ENCODE results near the gene SYNE3. TPM values are rescaled to one million over a fixed set of nuclear protein-coding genes. Genes with fewer than 3 reads are reported as not detected.

The SYNE3 gene
- total and polyA plus RNA-seq, 10 of the 15 experiments (the other 5 are each of a cell fraction or from before 2014, with no cell fraction given): 1.4 to 44.1 (median 13.4) TPM

- H3K27me3 ChIP-seq (replicated peaks in 1 of 2; ENCODE audit: control insufficient read depth in 2 of 2, insufficient read depth in 2 of 2, low read length in 1 of 2): no peaks in the 10 kb centered on the region
- 67% methylated on average over 3 of the region's 3 CpGs for WGBS (ENCODE audit: insufficient coverage, insufficient replicate concordance, low lambda C conversion rate, missing lambda C conversion rate)
- ATAC-seq: no peak
- TF ChIP-seq SMARCA5 (IDR thresholded peaks at IDR 0.05) (no peak), RFX5 (IDR thresholded peaks at IDR 0.05; ENCODE audit: low read depth, low read length) (no peak), ZNF622 (IDR thresholded peaks at IDR 0.05) (no peak), TBL1XR1 (IDR thresholded peaks at IDR 0.05; ENCODE audit: low read depth, low read length) (no peak), ASH2L (IDR thresholded peaks at IDR 0.05; ENCODE audit: borderline replicate concordance, low read depth) (no peak), ETV6 (conservative IDR thresholded peaks at IDR 0.05 in 1 of 2, IDR thresholded peaks at IDR 0.05 in 1 of 2; ENCODE audit: borderline replicate concordance in 1 of 2, low read depth in 1 of 2) (no peak), CEBPZ (IDR thresholded peaks at IDR 0.05; ENCODE audit: low read depth, low read length) (no peak), SIN3A (IDR thresholded peaks at IDR 0.05; ENCODE audit: low read depth, low read length) (no peak), IKZF2 (IDR thresholded peaks at IDR 0.05) (no peak)
- no peak overlapping the region for H3K9ac ChIP-seq (ENCODE audit: control insufficient read depth, insufficient read depth, low read length)
- H3K36me3 ChIP-seq (ENCODE audit: control insufficient read depth in 2 of 2, insufficient read depth in 2 of 2, low read length in 1 of 2): peaks cover 40 to 41% of the 10 kb centered on the region in 2 experiments; a peak in 3 of 4 replicates
- H4K20me1 ChIP-seq (ENCODE audit: control insufficient read depth, insufficient read depth): no peaks in the 10 kb centered on the region
- H3K4me1 ChIP-seq (ENCODE audit: control insufficient read depth, insufficient read depth, low read length): peaks cover 11% of the 10 kb centered on the region
- no peak overlapping the region for H3K27ac ChIP-seq (ENCODE audit: control insufficient read depth, insufficient read depth)
- ChIA-PET SMC1A (ENCODE audit: uncharacterized antibody, unreplicated experiment) (interaction anchor here (1.2 kb wide), 1 partner anchor 26 kb away, joined by 3 read pairs; no protein-coding TSS in a partner anchor), POLR2A (interaction anchor here (0.7 kb wide), 1 partner anchor 10 kb away, joined by 4 read pairs; no protein-coding TSS in a partner anchor), CTCF (interaction anchor here (0.9 to 1.7 kb wide), 2 partner anchors 16 to 58 kb away, joined by 3 to 6 read pairs; no protein-coding TSS in a partner anchor), RAD21 (ENCODE audit: unreplicated experiment) (no interaction called here)
- no peaks in the 10 kb centered on the region for H3K9me3 ChIP-seq (replicated peaks; ENCODE audit: control insufficient read depth, insufficient read depth, low read length)
- no peak for DNase-seq (ENCODE audit: low read depth, low spot score)
- no TSS peak for BruUV-seq (replicated peaks)
- no peak overlapping the region for H3K4me2 ChIP-seq (ENCODE audit: control insufficient read depth, insufficient read depth)
- no peak for FAIRE-seq
- no peak overlapping the region for H2AFZ ChIP-seq (ENCODE audit: control insufficient read depth, low read depth, low read length)
- H3K79me2 ChIP-seq (ENCODE audit: control insufficient read depth, insufficient read depth, low read length): no peaks in the 10 kb centered on the region; the same call in 1 of the 2 replicates
- in situ Hi-C loops (cut with MboI): no loop called here
- intact Hi-C loops (cut with micrococcal nuclease; ENCODE audit: unreplicated experiment): no loop called here
- H3K4me3 ChIP-seq: no peak overlapping the region
Observed at GRCh38 chr14:95469134-95469481, 47.3 kb downstream of the SYNE3 start.

Measured in GM12878 (cell line).